ENCODE measurements around the gene ATRN. TPM values are rescaled to one million over a fixed set of nuclear protein-coding genes. Genes with fewer than 3 reads are reported as not detected.
"Not testable (repeated sequence)": the region's sequence is repeated elsewhere in the genome, so short reads cannot be mapped to it uniquely, and the experiment has no call there.

ATRN gene
- total and polyA plus RNA-seq, 7 donors: 1.2 to 16.1 (median 11.4) TPM

- DNase-seq: no peak
- Histone ChIP-seq H3K4me3 (no peak overlapping the region), H3K9me3 (no peaks in the 10 kb centered on the region), H3K27me3 (no peaks in the 10 kb centered on the region), H3K4me1 (no peaks in the 10 kb centered on the region), H3K36me3 (peaks cover 0 to 15% (median 3%) of the 10 kb centered on the region in 4 donors), H3K27ac (peak overlapping the region in 1 of 4 donors; percentile 39)
- TF ChIP-seq CTCF (IDR thresholded peaks at IDR 0.05) (no peak), EP300 (IDR thresholded peaks at IDR 0.05) (no peak), POLR2AphosphoS5 (IDR thresholded peaks at IDR 0.05) (no peak), POLR2A (IDR thresholded peaks at IDR 0.05) (no peak)
- intact Hi-C loops (cut with DNase I): no loop called here
- 81 to 93% methylated on average over 5 of the region's 5 CpGs for WGBS, 2 donors
These were observed 143.6 kb downstream of the ATRN start for GRCh38 chr20:3614466-3614865.

- WGBS, 2 donors: 96 to 97% methylated on average over 13 of the region's 13 CpGs
- H3K9me3 ChIP-seq; intact Hi-C loops (cut with DNase I); H3K27me3 ChIP-seq; H3K4me1 ChIP-seq; H3K4me3 ChIP-seq; H3K27ac ChIP-seq; DNase-seq: not testable (repeated sequence)
- peaks cover 0 to 15% (median 3%) of the 10 kb centered on the region in 4 donors for H3K36me3 ChIP-seq
These were observed 144.5 kb downstream of the ATRN start for GRCh38 chr20:3615171-3615840.

GRCh38 chr20:3616250-3616649, 145.4 kb downstream of the ATRN start:
- Histone ChIP-seq H3K27ac (no peak overlapping the region), H3K4me1 (no peaks in the 10 kb centered on the region), H3K36me3 (peaks cover 0 to 15% (median 3%) of the 10 kb centered on the region in 4 donors), H3K27me3 (no peaks in the 10 kb centered on the region), H3K4me3 (no peak overlapping the region), H3K9me3 (no peaks in the 10 kb centered on the region)
- no peak for TF ChIP-seq EP300 (IDR thresholded peaks at IDR 0.05)
- no peak for TF ChIP-seq CTCF (IDR thresholded peaks at IDR 0.05)
- no peak for TF ChIP-seq POLR2A (IDR thresholded peaks at IDR 0.05)
- no peak for TF ChIP-seq POLR2AphosphoS5 (IDR thresholded peaks at IDR 0.05)
- WGBS, 2 donors: 61 to 75% methylated on average over 4 of the region's 4 CpGs
- intact Hi-C loops (cut with DNase I): no loop called here
- no peak for DNase-seq

- no peaks in the 10 kb centered on the region for H3K4me1 ChIP-seq
- no peak overlapping the region for H3K27ac ChIP-seq
- H3K27me3 ChIP-seq: no peaks in the 10 kb centered on the region
- H3K36me3 ChIP-seq: peaks cover 0 to 23% (median 2%) of the 10 kb centered on the region in 4 donors
- H3K4me3 ChIP-seq: no peak overlapping the region
- 88 to 98% methylated on average over 8 of the region's 8 CpGs for WGBS, 2 donors
- intact Hi-C loops (cut with DNase I): no loop called here
- no peaks in the 10 kb centered on the region for H3K9me3 ChIP-seq
- TF ChIP-seq EP300 (IDR thresholded peaks at IDR 0.05) (no peak), CTCF (IDR thresholded peaks at IDR 0.05) (no peak), POLR2A (IDR thresholded peaks at IDR 0.05) (no peak), POLR2AphosphoS5 (IDR thresholded peaks at IDR 0.05) (no peak)
- DNase-seq: no peak
These were observed 150.3 kb downstream of the ATRN start for GRCh38 chr20:3621111-3621510.

GRCh38 chr20:3622406-3622805, 151.6 kb downstream of the ATRN start:
- TF ChIP-seq CTCF (IDR thresholded peaks at IDR 0.05): no peak
- no peak for TF ChIP-seq POLR2A (IDR thresholded peaks at IDR 0.05)
- no peak for TF ChIP-seq POLR2AphosphoS5 (IDR thresholded peaks at IDR 0.05)
- TF ChIP-seq EP300 (IDR thresholded peaks at IDR 0.05): no peak
- peaks cover 0 to 26% (median 0%) of the 10 kb centered on the region in 4 donors for H3K36me3 ChIP-seq
- intact Hi-C loops (cut with DNase I): no loop called here
- H3K4me1 ChIP-seq: no peaks in the 10 kb centered on the region
- H3K9me3 ChIP-seq: no peaks in the 10 kb centered on the region
- DNase-seq: no peak
- 74 to 80% methylated on average over 4 of the region's 4 CpGs for WGBS, 2 donors
- no peak overlapping the region for H3K27ac ChIP-seq
- H3K4me3 ChIP-seq: no peak overlapping the region
- no peaks in the 10 kb centered on the region for H3K27me3 ChIP-seq

Measured in sigmoid colon (tissue), 7 donors.